CD8-positive, alpha-beta memory T cell (primary cell): ENCODE results near the gene HEYL. TPM values are rescaled to one million over a fixed set of nuclear protein-coding genes. Genes with fewer than 3 reads are reported as not detected.

Experiments
- CTCF ChIA-PET: fragments of 350-600 bp; sonication (Branson Sonifier 250); formaldehyde crosslinking; loops from one replicate; lab custom pipeline; 2021; ENCODE audit warnings: antibody characterized with exemption; lab: Charles Lee
- POLR2A ChIA-PET: fragments of 350-600 bp; sonication (Branson Sonifier 250); formaldehyde crosslinking; loops from one replicate; lab custom pipeline; 2021; ENCODE audit warnings: antibody characterized with exemption; lab: Charles Lee
- DNase-seq, 5 donors: peaks; one replicate each; pipeline versions ENCODE4 v3.0.0 to v3.0.0-alpha.2; 2020 to 2022; ENCODE audit warnings: mixed read lengths in 1 of 5
- H3K27ac ChIP-seq: one replicate; pipeline ENCODE4 v1.7.0; 2013; ENCODE audit warnings: low read depth, mild to moderate bottlenecking, low read length, moderate library complexity
- H3K27me3 ChIP-seq: 2 replicates; pipeline ENCODE4 v1.7.0; 2013; ENCODE audit warnings: low read length, mild to moderate bottlenecking; ENCODE audit not compliant: insufficient read depth, poor library complexity, severe bottlenecking
- H3K36me3 ChIP-seq: 2 replicates; pipeline ENCODE4 v1.7.0; 2013; ENCODE audit warnings: mild to moderate bottlenecking, low read length, moderate library complexity; ENCODE audit not compliant: insufficient read depth
- H3K4me1 ChIP-seq: 2 replicates; pipeline ENCODE4 v1.7.0; 2013; ENCODE audit warnings: mild to moderate bottlenecking, low read length, moderate library complexity; ENCODE audit not compliant: insufficient read depth
- H3K4me3 ChIP-seq: 2 replicates; pipeline ENCODE4 v1.7.0; 2013; ENCODE audit warnings: mild to moderate bottlenecking, low read length
- H3K9me3 ChIP-seq: 2 replicates; pipeline ENCODE4 v1.7.0; 2013; ENCODE audit warnings: mild to moderate bottlenecking, low read length
- H3K27ac Mint-ChIP-seq, 8 donors: one replicate each; pipeline ENCODE4 v1.8.0; 2020 to 2021; ENCODE audit warnings: mixed read lengths in 8 of 8, mild to moderate bottlenecking in 6 of 8, inconsistent platforms in 3 of 8, moderate library complexity in 3 of 8
- H3K27me3 Mint-ChIP-seq, 2 donors: one replicate each; pipeline ENCODE4 v1.8.0; 2020 to 2021; ENCODE audit warnings: mixed read lengths in 2 of 2, mild to moderate bottlenecking in 1 of 2, moderate library complexity in 1 of 2
- H3K36me3 Mint-ChIP-seq, 3 donors: one replicate each; pipeline ENCODE4 v1.8.0; 2020 to 2021; ENCODE audit warnings: mixed read lengths in 3 of 3, inconsistent platforms in 1 of 3, mild to moderate bottlenecking in 1 of 3
- H3K4me1 Mint-ChIP-seq, 3 donors: one replicate each; pipeline ENCODE4 v1.8.0; 2020 to 2021; ENCODE audit warnings: mixed read lengths in 3 of 3, inconsistent platforms in 1 of 3, mild to moderate bottlenecking in 1 of 3
- H3K4me3 Mint-ChIP-seq, 7 donors: one replicate each; pipeline ENCODE4 v1.8.0; 2020 to 2021; ENCODE audit warnings: mixed read lengths in 7 of 7, mild to moderate bottlenecking in 6 of 7, moderate library complexity in 4 of 7, inconsistent platforms in 2 of 7
- H3K9me3 Mint-ChIP-seq, 5 donors: one replicate each; pipeline ENCODE4 v1.8.0; 2020 to 2022; ENCODE audit warnings: mixed read lengths in 5 of 5, mild to moderate bottlenecking in 3 of 5, moderate library complexity in 2 of 5, inconsistent platforms in 1 of 5
- polyA plus RNA-seq: library from polyadenylated mRNA; unstranded; fragments of 300-500 nt; fragmentation: Illumina TruSeq; gene quantifications from one replicate; pipeline ENCODE4 v1.2.3, GENCODE V29; 2021
- total RNA-seq, 2 experiments: library from RNA; stranded (reverse); gene quantifications; one replicate each; pipeline ENCODE4 v1.2.3, GENCODE V29; 2021

HEYL gene
- total RNA-seq, result under 1 TPM; 0.07 to 0.09 TPM
- not detected for polyA plus RNA-seq

GRCh38 chr1:39639305-39640130 is at the start of gene HEYL:
Gene HEYL, minus strand, starts transcription at chr1:39639643. Its CDS starts 18 bp downstream, at chr1:39639625.
- no peak within 1 kb of the TSS for H3K27ac ChIP-seq
- Mint-ChIP-seq H3K9me3 (no peaks in the 10 kb centered on the region), H3K27ac (peak within 1 kb of the TSS in 1 of 8 donors; percentile 68), H3K4me1 (peaks cover 1 to 5% (median 3%) of the 10 kb centered on the region in 3 donors), H3K27me3 (peaks cover 23 to 52% of the 10 kb centered on the region in 2 donors), H3K4me3 (peak within 1 kb of the TSS; percentile 38 to 73 (median 54)), H3K36me3 (no peaks in the 10 kb centered on the region)
- H3K4me3 ChIP-seq, result no peak within 1 kb of the TSS
- H3K9me3 ChIP-seq, result no peaks in the 10 kb centered on the region
- CTCF ChIA-PET, result interaction anchor here (1.1 to 1.5 kb wide), 3 partner anchors 15 to 82 kb away, joined by 3 to 6 read pairs (median 3); no protein-coding TSS in a partner anchor
- peaks cover 16% of the 10 kb centered on the region for H3K27me3 ChIP-seq
- POLR2A ChIA-PET, result no interaction called here
- H3K4me1 ChIP-seq, result no peaks in the 10 kb centered on the region
- no peaks in the 10 kb centered on the region for H3K36me3 ChIP-seq
- peak; percentile 24 to 53 (median 43) for DNase-seq

- peaks cover 24% of the 10 kb centered on the region for H3K4me1 ChIP-seq
- H3K4me3 ChIP-seq, result no peak overlapping the region
- DNase-seq, result no peak
- H3K36me3 Mint-ChIP-seq, result peaks cover 1 to 5% (median 4%) of the 10 kb centered on the region in 3 donors
- H3K27me3 ChIP-seq, result peaks cover 14% of the 10 kb centered on the region
- ChIA-PET CTCF (interaction anchor here (2.2 kb wide), 1 partner anchor 17 kb away, joined by 6 read pairs; the partner anchor contains the start of gene NT5C1A), POLR2A (no interaction called here)
- H3K9me3 ChIP-seq, result no peaks in the 10 kb centered on the region
- no peaks in the 10 kb centered on the region for H3K36me3 ChIP-seq
- peaks cover 21 to 44% of the 10 kb centered on the region in 2 donors for H3K27me3 Mint-ChIP-seq
- H3K27ac Mint-ChIP-seq, result no peak overlapping the region
- peaks cover 19 to 61% (median 30%) of the 10 kb centered on the region in 3 donors for H3K4me1 Mint-ChIP-seq
- H3K4me3 Mint-ChIP-seq, result peak overlapping the region in 1 of 7 donors; percentile 49
- peaks cover 0 to 4% (median 0%) of the 10 kb centered on the region in 5 donors for H3K9me3 Mint-ChIP-seq
- no peak overlapping the region for H3K27ac ChIP-seq
Observed at GRCh38 chr1:39689214-39689613, 49.8 kb upstream of the HEYL start.

GRCh38 chr1:39688706-39689105 is 49.3 kb upstream of the HEYL start:
- Mint-ChIP-seq H3K4me1 (peaks cover 21 to 58% (median 30%) of the 10 kb centered on the region in 3 donors), H3K27me3 (peaks cover 21 to 44% of the 10 kb centered on the region in 2 donors), H3K9me3 (peaks cover 0 to 4% (median 0%) of the 10 kb centered on the region in 5 donors), H3K36me3 (peaks cover 1 to 5% (median 4%) of the 10 kb centered on the region in 3 donors), H3K4me3 (no peak overlapping the region), H3K27ac (peak overlapping the region in 1 of 8 donors; percentile 25)
- H3K4me1 ChIP-seq, result peaks cover 25% of the 10 kb centered on the region
- ChIA-PET CTCF (interaction anchor here (2.2 kb wide), 1 partner anchor 16 kb away, joined by 6 read pairs; the partner anchor contains the start of gene NT5C1A), POLR2A (no interaction called here)
- no peak overlapping the region for H3K27ac ChIP-seq
- H3K4me3 ChIP-seq, result no peak overlapping the region
- no peaks in the 10 kb centered on the region for H3K9me3 ChIP-seq
- H3K36me3 ChIP-seq, result no peaks in the 10 kb centered on the region
- H3K27me3 ChIP-seq, result peaks cover 14% of the 10 kb centered on the region
- DNase-seq, result no peak

GRCh38 chr1:39687243-39687642 is 47.8 kb upstream of the HEYL start:
- no peak overlapping the region for H3K27ac ChIP-seq
- H3K4me1 ChIP-seq, result peaks cover 25% of the 10 kb centered on the region
- H3K4me3 ChIP-seq, result no peak overlapping the region
- ChIA-PET POLR2A (no interaction called here), CTCF (no interaction called here)
- peaks cover 23 to 55% (median 24%) of the 10 kb centered on the region in 3 donors for H3K4me1 Mint-ChIP-seq
- H3K9me3 ChIP-seq, result no peaks in the 10 kb centered on the region
- H3K9me3 Mint-ChIP-seq, result peaks cover 0 to 4% (median 0%) of the 10 kb centered on the region in 5 donors
- H3K27ac Mint-ChIP-seq, result no peak overlapping the region
- no peak for DNase-seq
- peaks cover 2 to 5% (median 4%) of the 10 kb centered on the region in 3 donors for H3K36me3 Mint-ChIP-seq
- H3K27me3 Mint-ChIP-seq, result peaks cover 20 to 47% of the 10 kb centered on the region in 2 donors
- H3K4me3 Mint-ChIP-seq, result peak overlapping the region in 2 of 7 donors; percentile 70 to 80
- H3K36me3 ChIP-seq, result no peaks in the 10 kb centered on the region
- H3K27me3 ChIP-seq, result peaks cover 14% of the 10 kb centered on the region

GRCh38 chr1:39685071-39685470 is 45.6 kb upstream of the HEYL start:
- POLR2A ChIA-PET, result no interaction called here
- CTCF ChIA-PET, result interaction anchor here (1.8 kb wide), 1 partner anchor 12 kb away, joined by 13 read pairs; no protein-coding TSS in a partner anchor

GRCh38 chr1:39684313-39684664 is 44.8 kb upstream of the HEYL start:
- Mint-ChIP-seq H3K27ac (peak overlapping the region in 1 of 8 donors; percentile 56), H3K27me3 (peaks cover 17 to 32% of the 10 kb centered on the region in 2 donors), H3K4me1 (peaks cover 10 to 42% (median 13%) of the 10 kb centered on the region in 3 donors), H3K36me3 (peaks cover 4 to 10% (median 7%) of the 10 kb centered on the region in 3 donors), H3K9me3 (peaks cover 0 to 4% (median 0%) of the 10 kb centered on the region in 5 donors), H3K4me3 (peak overlapping the region in 3 of 7 donors; percentile 62 to 77 (median 65))
- Histone ChIP-seq H3K27me3 (no peaks in the 10 kb centered on the region), H3K4me3 (no peak overlapping the region), H3K27ac (no peak overlapping the region), H3K36me3 (no peaks in the 10 kb centered on the region), H3K4me1 (peaks cover 24% of the 10 kb centered on the region), H3K9me3 (no peaks in the 10 kb centered on the region)
- CTCF ChIA-PET, result interaction anchor here (1.8 kb wide), 1 partner anchor 11 kb away, joined by 13 read pairs; no protein-coding TSS in a partner anchor
- POLR2A ChIA-PET, result no interaction called here
- no peak for DNase-seq

More at GRCh38 chr1:39685071-39685470, 45.6 kb upstream of the HEYL start:
- Histone ChIP-seq H3K36me3 (no peaks in the 10 kb centered on the region), H3K4me1 (peaks cover 28% of the 10 kb centered on the region), H3K27me3 (peaks cover 7% of the 10 kb centered on the region), H3K27ac (no peak overlapping the region), H3K4me3 (no peak overlapping the region), H3K9me3 (no peaks in the 10 kb centered on the region)
- peaks cover 4 to 7% (median 6%) of the 10 kb centered on the region in 3 donors for H3K36me3 Mint-ChIP-seq
- peaks cover 17 to 38% of the 10 kb centered on the region in 2 donors for H3K27me3 Mint-ChIP-seq
- H3K4me3 Mint-ChIP-seq, result peak overlapping the region in 4 of 7 donors; percentile 62 to 77 (median 64)
- H3K27ac Mint-ChIP-seq, result peak overlapping the region in 2 of 8 donors; percentile 14 to 96
- no peak for DNase-seq
- H3K4me1 Mint-ChIP-seq, result peaks cover 14 to 50% (median 17%) of the 10 kb centered on the region in 3 donors
- H3K9me3 Mint-ChIP-seq, result peaks cover 0 to 4% (median 0%) of the 10 kb centered on the region in 5 donors

GRCh38 chr1:39683591-39684312 is 44.3 kb upstream of the HEYL start:
- Histone ChIP-seq H3K4me1 (peaks cover 24% of the 10 kb centered on the region), H3K27ac (no peak overlapping the region), H3K27me3 (no peaks in the 10 kb centered on the region), H3K4me3 (no peak overlapping the region), H3K36me3 (no peaks in the 10 kb centered on the region), H3K9me3 (no peaks in the 10 kb centered on the region)
- Mint-ChIP-seq H3K27ac (no peak overlapping the region), H3K4me1 (peaks cover 10 to 37% (median 13%) of the 10 kb centered on the region in 3 donors), H3K4me3 (peak overlapping the region in 5 of 7 donors; percentile 23 to 77 (median 52)), H3K36me3 (peaks cover 4 to 11% (median 7%) of the 10 kb centered on the region in 3 donors), H3K27me3 (peaks cover 17 to 29% of the 10 kb centered on the region in 2 donors), H3K9me3 (peaks cover 0 to 4% (median 0%) of the 10 kb centered on the region in 5 donors)
- CTCF ChIA-PET, result interaction anchor here (0.6 to 1.8 kb wide), 3 partner anchors 11 to 78 kb away, joined by 3 to 13 read pairs (median 4); no protein-coding TSS in a partner anchor
- POLR2A ChIA-PET, result no interaction called here
- DNase-seq, result peak; percentile 21 to 70 (median 45)
